ENCODE measurements around the gene GLRX.

DNA sequence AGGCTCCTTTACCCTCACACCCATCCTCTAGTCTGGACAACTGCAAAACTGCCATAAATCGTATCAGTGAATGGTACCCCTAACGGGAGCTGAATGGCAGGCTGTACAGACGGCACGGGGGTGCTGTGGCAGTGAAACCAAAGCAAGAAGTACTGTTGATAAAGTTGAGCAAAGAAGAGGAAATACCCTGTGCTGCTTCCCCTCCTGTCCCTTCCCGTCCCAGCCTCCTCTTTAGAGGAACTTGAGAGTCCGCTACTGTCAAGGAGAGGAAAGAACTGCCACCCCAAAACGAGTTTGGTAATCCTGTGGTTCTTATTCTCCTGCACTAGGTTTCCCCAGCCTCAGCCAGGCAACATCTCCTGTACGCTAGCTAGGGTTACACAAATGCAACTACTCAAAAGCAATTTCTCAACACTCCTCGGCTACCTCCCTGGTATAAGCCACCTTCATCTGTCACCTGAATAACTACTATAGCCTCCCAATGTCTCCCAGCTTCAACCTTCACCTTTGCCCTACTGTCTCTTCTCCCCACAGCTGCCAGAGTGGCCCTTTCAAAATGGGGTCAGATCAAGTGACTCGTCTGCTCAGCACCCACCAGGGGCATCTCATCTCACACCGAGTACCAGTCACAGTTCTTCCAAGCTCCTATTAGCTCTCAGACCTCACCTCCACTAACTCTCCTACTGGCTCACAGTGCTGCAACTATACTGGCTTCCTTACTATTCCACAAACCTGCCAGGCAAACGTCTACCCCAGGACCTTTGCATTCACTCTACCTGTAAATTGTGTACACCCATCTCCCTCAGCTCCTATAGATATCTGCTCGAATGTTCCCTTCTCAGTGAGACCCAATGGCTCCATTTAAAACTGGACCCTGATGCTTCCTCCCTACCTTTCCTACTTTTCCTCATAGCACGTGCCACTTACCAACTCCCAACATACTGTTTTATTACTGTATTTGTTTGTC, 4.1 kb downstream of the GLRX start:
- TF ChIP-seq, protein P1, sequence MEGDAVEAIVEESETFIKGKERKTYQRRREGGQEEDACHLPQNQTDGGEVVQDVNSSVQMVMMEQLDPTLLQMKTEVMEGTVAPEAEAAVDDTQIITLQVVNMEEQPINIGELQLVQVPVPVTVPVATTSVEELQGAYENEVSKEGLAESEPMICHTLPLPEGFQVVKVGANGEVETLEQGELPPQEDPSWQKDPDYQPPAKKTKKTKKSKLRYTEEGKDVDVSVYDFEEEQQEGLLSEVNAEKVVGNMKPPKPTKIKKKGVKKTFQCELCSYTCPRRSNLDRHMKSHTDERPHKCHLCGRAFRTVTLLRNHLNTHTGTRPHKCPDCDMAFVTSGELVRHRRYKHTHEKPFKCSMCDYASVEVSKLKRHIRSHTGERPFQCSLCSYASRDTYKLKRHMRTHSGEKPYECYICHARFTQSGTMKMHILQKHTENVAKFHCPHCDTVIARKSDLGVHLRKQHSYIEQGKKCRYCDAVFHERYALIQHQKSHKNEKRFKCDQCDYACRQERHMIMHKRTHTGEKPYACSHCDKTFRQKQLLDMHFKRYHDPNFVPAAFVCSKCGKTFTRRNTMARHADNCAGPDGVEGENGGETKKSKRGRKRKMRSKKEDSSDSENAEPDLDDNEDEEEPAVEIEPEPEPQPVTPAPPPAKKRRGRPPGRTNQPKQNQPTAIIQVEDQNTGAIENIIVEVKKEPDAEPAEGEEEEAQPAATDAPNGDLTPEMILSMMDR (IDR thresholded peaks at IDR 0.05; ENCODE audit: low read length) = no peak
- TF ChIP-seq EZH2 (optimal IDR thresholded peaks at IDR 0.05; ENCODE audit: low read depth, low read length) = no peak
- TF ChIP-seq EZH2phosphoT487 (IDR thresholded peaks at IDR 0.05; ENCODE audit: low read length) = no peak

All from MM.1S (cell line).